GM21381 (cell line): ENCODE results near the gene TSPYL4.
"Not testable (repeated sequence)": the region's sequence is repeated elsewhere in the genome, so short reads cannot be mapped to it uniquely, and the experiment has no call there.

Experiments
- ATAC-seq: cut with Tn5 transposase; IDR thresholded peaks from one replicate; pipeline ENCODE4 v1.9.1; 2021; ENCODE audit warnings: mild to moderate bottlenecking, moderate library complexity; ENCODE audit not compliant: unreplicated experiment

Gene TSPYL4

GRCh38 chr6:116253505-116254296 is at the start of gene TSPYL4:
TSS of gene TSPYL4 (minus strand) at chr6:116254075. CDS start at chr6:116254008, 67 bp downstream.
- ATAC-seq = peak; percentile 99

- no peak for ATAC-seq
These were observed 47.2 kb upstream of the TSPYL4 start for GRCh38 chr6:116301104-116301503.

GRCh38 chr6:116300566-116300965 is 46.7 kb upstream of the TSPYL4 start:
- ATAC-seq = no peak

- no peak for ATAC-seq
These were observed 45.1 kb upstream of the TSPYL4 start for GRCh38 chr6:116298973-116299372.

GRCh38 chr6:116298273-116298672 is 44.4 kb upstream of the TSPYL4 start:
- ATAC-seq = no peak

GRCh38 chr6:116292553-116292952 is 38.7 kb upstream of the TSPYL4 start:
- ATAC-seq = no peak

- no peak for ATAC-seq
These were observed 38.0 kb upstream of the TSPYL4 start for GRCh38 chr6:116291701-116292396.

- no peak for ATAC-seq
These were observed 36.9 kb upstream of the TSPYL4 start for GRCh38 chr6:116290799-116291198.

- no peak for ATAC-seq
These were observed 36.0 kb upstream of the TSPYL4 start for GRCh38 chr6:116289876-116290275.

- ATAC-seq = no peak
These were observed 33.9 kb upstream of the TSPYL4 start for GRCh38 chr6:116287689-116288282.

GRCh38 chr6:116286773-116287358 is 33.0 kb upstream of the TSPYL4 start:
- ATAC-seq = no peak

- ATAC-seq = not testable (repeated sequence)
These were observed 31.1 kb upstream of the TSPYL4 start for GRCh38 chr6:116284984-116285383.

- ATAC-seq = no peak
These were observed 29.3 kb upstream of the TSPYL4 start for GRCh38 chr6:116283191-116283590.

GRCh38 chr6:116282698-116283097 is 28.8 kb upstream of the TSPYL4 start:
- no peak for ATAC-seq

GRCh38 chr6:116280933-116281316 is 27.1 kb upstream of the TSPYL4 start:
- no peak for ATAC-seq

GRCh38 chr6:116280161-116280932 is 26.5 kb upstream of the TSPYL4 start:
- ATAC-seq = no peak

- ATAC-seq = peak; percentile 95
These were observed 25.6 kb upstream of the TSPYL4 start, which contains the start of gene TSPYL1 for GRCh38 chr6:116279232-116280160. TSS of gene TSPYL1 (minus strand) at chr6:116279930. CDS start at chr6:116279830, 100 bp downstream.

- peak; percentile 3 for ATAC-seq
These were observed 25.0 kb upstream of the TSPYL4 start for GRCh38 chr6:116278854-116279231.

GRCh38 chr6:116278481-116278829 is 24.6 kb upstream of the TSPYL4 start:
- no peak for ATAC-seq

GRCh38 chr6:116277124-116277523 is 23.2 kb upstream of the TSPYL4 start:
- no peak for ATAC-seq
